Lung (tissue), 12 donors: ENCODE data around the gene OR51S1. TPM values are rescaled to one million over a fixed set of nuclear protein-coding genes. Genes with fewer than 3 reads are reported as not detected.

Experiments
- ATAC-seq: fragments of 200-7000 bp; cut with Tn5 transposase; one replicate; pipeline ENCODE4 v1.9.1; 2020; ENCODE audit warnings: moderate number of reproducible peaks; ENCODE audit not compliant: insufficient read depth, low FRiP score
- DNase-seq, 3 donors: peaks; one replicate each; pipeline ENCODE4 v3.0.0-alpha.2; 2013 to 2017
- H3K27ac ChIP-seq, 2 donors: one replicate each; pipeline ENCODE4 v1.5.1; 2013; ENCODE audit warnings: mild to moderate bottlenecking in 2 of 2, moderate library complexity in 2 of 2, control low read depth in 1 of 2, inconsistent platforms in 1 of 2, low read depth in 1 of 2, low read length in 1 of 2
- H3K27me3 ChIP-seq, 3 donors: one replicate each; pipeline ENCODE4 v1.5.1; 2013; ENCODE audit warnings: low read length in 2 of 3; ENCODE audit not compliant: control insufficient read depth in 3 of 3, insufficient read depth in 3 of 3
- H3K36me3 ChIP-seq, 4 donors: one replicate each; pipeline ENCODE4 v1.5.1; 2013; ENCODE audit warnings: low read length in 4 of 4, mild to moderate bottlenecking in 1 of 4, moderate library complexity in 1 of 4; ENCODE audit not compliant: control insufficient read depth in 4 of 4, insufficient read depth in 4 of 4
- H3K4me1 ChIP-seq, 5 donors: one replicate each; pipeline ENCODE4 v1.5.1; 2013; ENCODE audit warnings: low read length in 5 of 5, mild to moderate bottlenecking in 2 of 5, moderate library complexity in 1 of 5; ENCODE audit not compliant: control insufficient read depth in 5 of 5, insufficient read depth in 5 of 5
- H3K4me3 ChIP-seq: one replicate; pipeline ENCODE4 v1.5.1; 2013; ENCODE audit warnings: mild to moderate bottlenecking, control low read depth, moderate library complexity
- H3K9ac ChIP-seq, 2 donors: one replicate each; pipeline ENCODE4 v1.5.1; 2013; ENCODE audit warnings: low read length in 2 of 2, control low read depth in 1 of 2; ENCODE audit not compliant: insufficient read depth in 1 of 2
- H3K9me3 ChIP-seq, 4 donors: one replicate each; pipeline ENCODE4 v1.5.1; 2013; ENCODE audit warnings: low read length in 3 of 4, mild to moderate bottlenecking in 1 of 4, moderate library complexity in 1 of 4; ENCODE audit not compliant: control insufficient read depth in 4 of 4, insufficient read depth in 3 of 4
- WGBS, 2 donors: extraction: QIAGEN DNeasy Blood & Tissue Kit; methylation state at CpG; one replicate each; pipeline ENCODE4 v1.1.7; 2013; 5-methylcytosine and 5-hydroxymethylcytosine counted together
- polyA plus RNA-seq, 2 donors: library from polyadenylated mRNA; stranded (reverse); fragments of 200-250 nt; gene quantifications; one replicate each; pipeline ENCODE4 v1.2.1, GENCODE V29; 2013
- total RNA-seq, 2 donors: library from RNA; depleted of rRNA in 1 of 2; stranded (reverse); fragments of >200 nt in 1 of 2; gene quantifications; one replicate each; pipeline ENCODE4 v1.2.1, GENCODE V29; 2014 to 2021
- TF ChIP-seq, protein P1 (sequence below): IDR thresholded peaks from 2 replicates; pipeline ENCODE4 v1.5.1; 2012; ENCODE audit warnings: mild to moderate bottlenecking; ENCODE audit errors: control extremely low read depth, extremely low read depth
- donor health status: control.
- donor health status: control.
- donor health status: Bipolar disorder and iron deficiency.
- donor health status: healthy.
- donor health status: DM: yes; HTN: yes; CAD: no.

The OR51S1 gene
- total and polyA plus RNA-seq, 4 donors: not detected

DNA sequence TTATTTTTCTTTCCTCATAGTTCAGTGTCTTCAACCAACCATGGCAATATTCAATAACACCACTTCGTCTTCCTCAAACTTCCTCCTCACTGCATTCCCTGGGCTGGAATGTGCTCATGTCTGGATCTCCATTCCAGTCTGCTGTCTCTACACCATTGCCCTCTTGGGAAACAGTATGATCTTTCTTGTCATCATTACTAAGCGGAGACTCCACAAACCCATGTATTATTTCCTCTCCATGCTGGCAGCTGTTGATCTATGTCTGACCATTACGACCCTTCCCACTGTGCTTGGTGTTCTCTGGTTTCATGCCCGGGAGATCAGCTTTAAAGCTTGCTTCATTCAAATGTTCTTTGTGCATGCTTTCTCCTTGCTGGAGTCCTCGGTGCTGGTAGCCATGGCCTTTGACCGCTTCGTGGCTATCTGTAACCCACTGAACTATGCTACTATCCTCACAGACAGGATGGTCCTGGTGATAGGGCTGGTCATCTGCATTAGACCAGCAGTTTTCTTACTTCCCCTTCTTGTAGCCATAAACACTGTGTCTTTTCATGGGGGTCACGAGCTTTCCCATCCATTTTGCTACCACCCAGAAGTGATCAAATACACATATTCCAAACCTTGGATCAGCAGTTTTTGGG lies 33.0 kb upstream of the OR51S1 start, which contains the start of gene OR51T1:
Gene OR51T1, plus strand, starts transcription at position 41 of the 641 bp plus-strand sequence. Its CDS starts 0 bp downstream, at position 41.
- Histone ChIP-seq H3K4me3 (no peak within 1 kb of the TSS), H3K27ac (no peak within 1 kb of the TSS), H3K27me3 (no peaks in the 10 kb centered on the region), H3K4me1 (no peaks in the 10 kb centered on the region), H3K9ac (no peak within 1 kb of the TSS), H3K9me3 (peaks cover 0 to 2% (median 0%) of the 10 kb centered on the region in 4 donors), H3K36me3 (no peaks in the 10 kb centered on the region)
- 82 to 90% methylated on average over 8 of the region's 8 CpGs for WGBS, 2 donors
- ATAC-seq: no peak
- TF ChIP-seq, protein P1, sequence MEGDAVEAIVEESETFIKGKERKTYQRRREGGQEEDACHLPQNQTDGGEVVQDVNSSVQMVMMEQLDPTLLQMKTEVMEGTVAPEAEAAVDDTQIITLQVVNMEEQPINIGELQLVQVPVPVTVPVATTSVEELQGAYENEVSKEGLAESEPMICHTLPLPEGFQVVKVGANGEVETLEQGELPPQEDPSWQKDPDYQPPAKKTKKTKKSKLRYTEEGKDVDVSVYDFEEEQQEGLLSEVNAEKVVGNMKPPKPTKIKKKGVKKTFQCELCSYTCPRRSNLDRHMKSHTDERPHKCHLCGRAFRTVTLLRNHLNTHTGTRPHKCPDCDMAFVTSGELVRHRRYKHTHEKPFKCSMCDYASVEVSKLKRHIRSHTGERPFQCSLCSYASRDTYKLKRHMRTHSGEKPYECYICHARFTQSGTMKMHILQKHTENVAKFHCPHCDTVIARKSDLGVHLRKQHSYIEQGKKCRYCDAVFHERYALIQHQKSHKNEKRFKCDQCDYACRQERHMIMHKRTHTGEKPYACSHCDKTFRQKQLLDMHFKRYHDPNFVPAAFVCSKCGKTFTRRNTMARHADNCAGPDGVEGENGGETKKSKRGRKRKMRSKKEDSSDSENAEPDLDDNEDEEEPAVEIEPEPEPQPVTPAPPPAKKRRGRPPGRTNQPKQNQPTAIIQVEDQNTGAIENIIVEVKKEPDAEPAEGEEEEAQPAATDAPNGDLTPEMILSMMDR: no peak
- DNase-seq: no peak

DNA sequence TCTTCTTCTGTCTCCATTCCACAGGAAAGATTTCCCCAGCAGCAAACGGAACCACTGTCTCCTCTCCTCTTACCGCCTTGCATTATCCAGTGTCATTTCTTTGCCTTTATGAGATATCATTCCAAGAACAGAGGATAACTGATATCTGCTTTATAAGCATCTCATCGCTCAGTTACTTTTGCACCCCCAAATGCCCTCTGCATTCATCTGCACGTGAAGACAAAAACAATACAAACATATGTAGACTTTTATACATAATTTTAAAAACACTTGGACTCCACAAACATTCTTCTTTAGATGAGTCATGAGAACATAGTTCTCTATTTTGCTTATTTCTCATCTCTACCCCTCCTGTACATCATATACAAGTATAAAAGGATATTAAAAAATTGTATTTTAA lies 32.2 kb upstream of the OR51S1 start:
- Histone ChIP-seq H3K9ac (no peak overlapping the region), H3K27ac (no peak overlapping the region), H3K27me3 (no peaks in the 10 kb centered on the region), H3K4me3 (no peak overlapping the region), H3K36me3 (no peaks in the 10 kb centered on the region), H3K4me1 (no peaks in the 10 kb centered on the region), H3K9me3 (peaks cover 0 to 4% (median 0%) of the 10 kb centered on the region in 4 donors)
- DNase-seq (no peak), ATAC-seq (no peak)
- WGBS, 2 donors: 81 to 90% methylated on average over 4 of the region's 4 CpGs
- TF ChIP-seq, protein P1: no peak

DNA sequence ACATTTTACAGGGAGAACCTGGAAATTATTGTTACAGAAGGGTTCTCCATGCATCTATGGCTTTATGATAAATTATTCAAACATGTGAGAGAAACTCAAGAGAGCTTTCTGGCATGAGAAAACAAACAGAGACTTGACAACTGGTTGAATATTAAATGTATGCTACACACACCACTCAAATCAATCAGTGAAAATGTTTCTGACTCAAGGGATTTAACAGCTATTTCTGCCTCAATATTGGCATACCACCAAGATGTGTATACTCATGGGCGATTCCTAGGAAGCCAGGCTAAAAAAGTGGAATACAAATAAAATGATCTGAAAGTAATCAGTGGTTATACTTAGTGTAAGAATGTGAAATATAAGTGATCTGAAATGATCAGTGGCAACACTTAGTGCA lies 16.8 kb upstream of the OR51S1 start:
- Histone ChIP-seq H3K4me1 (peaks cover 0 to 4% (median 0%) of the 10 kb centered on the region in 5 donors), H3K9ac (no peak overlapping the region), H3K27ac (no peak overlapping the region), H3K9me3 (peaks cover 0 to 5% (median 0%) of the 10 kb centered on the region in 4 donors), H3K36me3 (no peaks in the 10 kb centered on the region), H3K4me3 (no peak overlapping the region), H3K27me3 (no peaks in the 10 kb centered on the region)
- DNase-seq (no peak), ATAC-seq (no peak)
- 48 to 68% methylated on average over 1 of the region's 1 CpG for WGBS, 2 donors
- TF ChIP-seq, protein P1: no peak

DNA sequence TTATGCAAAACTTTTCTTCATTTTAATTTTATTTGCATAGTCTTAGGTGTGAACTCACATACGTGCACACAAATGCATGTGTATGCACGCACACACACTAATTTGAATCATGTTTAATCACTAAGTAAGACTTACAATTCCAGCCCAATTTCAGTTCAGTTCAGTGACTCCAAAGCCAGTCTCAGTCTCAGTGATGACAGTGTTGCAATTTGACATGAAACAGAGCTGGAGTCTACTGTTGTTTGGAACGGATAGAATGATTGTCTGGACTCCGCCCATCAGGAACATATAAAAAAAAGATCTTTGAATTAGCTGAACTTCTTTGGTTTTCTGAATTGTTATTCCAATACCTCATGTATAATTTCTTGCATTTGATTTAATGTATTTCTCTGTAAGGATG lies 14.9 kb upstream of the OR51S1 start:
- ATAC-seq: no peak
- TF ChIP-seq, protein P1: no peak
- DNase-seq: peak in 1 of 3 donors; percentile 31
- Histone ChIP-seq H3K27me3 (no peaks in the 10 kb centered on the region), H3K4me3 (no peak overlapping the region), H3K9me3 (peaks cover 0 to 5% (median 0%) of the 10 kb centered on the region in 4 donors), H3K27ac (no peak overlapping the region), H3K36me3 (no peaks in the 10 kb centered on the region), H3K4me1 (peaks cover 0 to 4% (median 0%) of the 10 kb centered on the region in 5 donors), H3K9ac (no peak overlapping the region)
- WGBS, 2 donors: 78 to 86% methylated on average over 4 of the region's 4 CpGs
